OCI-LY7 (cell line): ENCODE results near the gene GPC3.

Source experiments
- EZH2phosphoT487 ChIP-seq: fragments of 200-600 bp; sonication (generic); IDR thresholded peaks from 2 replicates; pipeline ENCODE4 v1.6.1; 2018; ENCODE audit warnings: low read depth, borderline replicate concordance, mild to moderate bottlenecking, mixed run types, antibody characterized with exemption, low read length, moderate library complexity, mixed read lengths
- TF ChIP-seq, protein P1 (sequence below): fragments of 200-600 bp; sonication (generic); conservative IDR thresholded peaks from 2 replicates; pipeline ENCODE4 v1.5.1; 2014; ENCODE audit warnings: mild to moderate bottlenecking, antibody characterized with exemption, low read length, moderate library complexity, mixed read lengths

DNA sequence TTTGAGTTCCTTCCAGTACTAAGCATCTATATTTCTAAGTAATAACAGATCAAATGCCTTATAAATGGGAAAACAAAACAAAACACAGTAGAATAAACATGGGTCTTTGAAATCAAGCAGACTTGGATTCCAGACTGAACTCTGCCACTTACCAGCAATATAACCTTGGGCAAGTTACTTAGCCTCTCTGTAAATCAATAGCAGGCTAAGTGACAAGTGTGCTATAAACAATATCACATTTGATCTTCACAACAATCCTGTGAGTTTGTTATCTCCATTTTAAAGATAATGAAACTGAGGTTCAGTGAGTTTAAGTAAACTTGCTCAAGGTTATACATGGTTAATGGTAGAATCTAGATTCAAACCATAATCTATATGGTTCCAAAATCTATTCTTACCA lies 165.8 kb downstream of the GPC3 start:
- TF ChIP-seq, protein P1, sequence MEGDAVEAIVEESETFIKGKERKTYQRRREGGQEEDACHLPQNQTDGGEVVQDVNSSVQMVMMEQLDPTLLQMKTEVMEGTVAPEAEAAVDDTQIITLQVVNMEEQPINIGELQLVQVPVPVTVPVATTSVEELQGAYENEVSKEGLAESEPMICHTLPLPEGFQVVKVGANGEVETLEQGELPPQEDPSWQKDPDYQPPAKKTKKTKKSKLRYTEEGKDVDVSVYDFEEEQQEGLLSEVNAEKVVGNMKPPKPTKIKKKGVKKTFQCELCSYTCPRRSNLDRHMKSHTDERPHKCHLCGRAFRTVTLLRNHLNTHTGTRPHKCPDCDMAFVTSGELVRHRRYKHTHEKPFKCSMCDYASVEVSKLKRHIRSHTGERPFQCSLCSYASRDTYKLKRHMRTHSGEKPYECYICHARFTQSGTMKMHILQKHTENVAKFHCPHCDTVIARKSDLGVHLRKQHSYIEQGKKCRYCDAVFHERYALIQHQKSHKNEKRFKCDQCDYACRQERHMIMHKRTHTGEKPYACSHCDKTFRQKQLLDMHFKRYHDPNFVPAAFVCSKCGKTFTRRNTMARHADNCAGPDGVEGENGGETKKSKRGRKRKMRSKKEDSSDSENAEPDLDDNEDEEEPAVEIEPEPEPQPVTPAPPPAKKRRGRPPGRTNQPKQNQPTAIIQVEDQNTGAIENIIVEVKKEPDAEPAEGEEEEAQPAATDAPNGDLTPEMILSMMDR = no peak
- TF ChIP-seq EZH2phosphoT487 = no peak
